ENCODE results near the gene LRRC7. TPM values are rescaled to one million over a fixed set of nuclear protein-coding genes. Genes with fewer than 3 reads are reported as not detected.
"Not testable (repeated sequence)": the region's sequence is repeated elsewhere in the genome, so short reads cannot be mapped to it uniquely, and the experiment has no call there.

Gene LRRC7
- total RNA-seq, 1 donor from 2014 or later: 0.16 TPM

- intact Hi-C loops (cut with micrococcal nuclease): no loop called here
These were observed 126.4 kb downstream of the LRRC7 start for GRCh38 chr1:69693921-69694675.

- intact Hi-C loops (cut with micrococcal nuclease): no loop called here
These were observed 129.6 kb downstream of the LRRC7 start for GRCh38 chr1:69697340-69697739.

GRCh38 chr1:69700770-69701169 lies 133.0 kb downstream of the LRRC7 start:
- intact Hi-C loops (cut with micrococcal nuclease): no loop called here

- intact Hi-C loops (cut with micrococcal nuclease): no loop called here
These were observed 134.4 kb downstream of the LRRC7 start for GRCh38 chr1:69702085-69702484.

GRCh38 chr1:69706473-69706872 lies 138.8 kb downstream of the LRRC7 start:
- intact Hi-C loops (cut with micrococcal nuclease): no loop called here

GRCh38 chr1:69707103-69707502 lies 139.4 kb downstream of the LRRC7 start:
- intact Hi-C loops (cut with micrococcal nuclease): no loop called here

GRCh38 chr1:69710484-69711189 lies 142.9 kb downstream of the LRRC7 start:
- intact Hi-C loops (cut with micrococcal nuclease): no loop called here

GRCh38 chr1:69711190-69711930 lies 143.6 kb downstream of the LRRC7 start:
- intact Hi-C loops (cut with micrococcal nuclease): no loop called here

- intact Hi-C loops (cut with micrococcal nuclease): not testable (repeated sequence)
These were observed 150.1 kb downstream of the LRRC7 start for GRCh38 chr1:69717834-69718233.

- intact Hi-C loops (cut with micrococcal nuclease): no loop called here
These were observed 160.5 kb downstream of the LRRC7 start for GRCh38 chr1:69728206-69728605.

GRCh38 chr1:69733061-69733460 lies 165.3 kb downstream of the LRRC7 start:
- intact Hi-C loops (cut with micrococcal nuclease): loop anchor here (10.0 kb wide), 1 partner anchor 1878 kb away; no protein-coding TSS in a partner anchor

GRCh38 chr1:69737527-69738185 lies 169.9 kb downstream of the LRRC7 start:
- intact Hi-C loops (cut with micrococcal nuclease): loop anchor here (1.0 to 10.0 kb wide), 5 partner anchors 1135 to 1883 kb away; no protein-coding TSS in a partner anchor

- intact Hi-C loops (cut with micrococcal nuclease): loop anchor here (5.0 to 10.0 kb wide), 2 partner anchors 1136 to 1884 kb away; no protein-coding TSS in a partner anchor
These were observed 170.9 kb downstream of the LRRC7 start for GRCh38 chr1:69738458-69739250.

GRCh38 chr1:69739251-69739605 lies 171.5 kb downstream of the LRRC7 start:
- intact Hi-C loops (cut with micrococcal nuclease): loop anchor here (5.0 to 10.0 kb wide), 2 partner anchors 1137 to 1884 kb away; no protein-coding TSS in a partner anchor

GRCh38 chr1:69743146-69743545 lies 175.4 kb downstream of the LRRC7 start:
- intact Hi-C loops (cut with micrococcal nuclease): no loop called here

GRCh38 chr1:69744381-69744780 lies 176.7 kb downstream of the LRRC7 start:
- intact Hi-C loops (cut with micrococcal nuclease): no loop called here

GRCh38 chr1:69747207-69747606 lies 179.5 kb downstream of the LRRC7 start:
- intact Hi-C loops (cut with micrococcal nuclease): no loop called here

GRCh38 chr1:69750638-69751037 lies 182.9 kb downstream of the LRRC7 start:
- intact Hi-C loops (cut with micrococcal nuclease): no loop called here

GRCh38 chr1:69752831-69753230 lies 185.1 kb downstream of the LRRC7 start:
- intact Hi-C loops (cut with micrococcal nuclease): no loop called here

GRCh38 chr1:69754521-69754920 lies 186.8 kb downstream of the LRRC7 start:
- intact Hi-C loops (cut with micrococcal nuclease): no loop called here
